ENCODE results near the gene RBMS2.
"Not testable (repeated sequence)": the region's sequence is repeated elsewhere in the genome, so short reads cannot be mapped to it uniquely, and the experiment has no call there.

RBMS2 gene

DNA sequence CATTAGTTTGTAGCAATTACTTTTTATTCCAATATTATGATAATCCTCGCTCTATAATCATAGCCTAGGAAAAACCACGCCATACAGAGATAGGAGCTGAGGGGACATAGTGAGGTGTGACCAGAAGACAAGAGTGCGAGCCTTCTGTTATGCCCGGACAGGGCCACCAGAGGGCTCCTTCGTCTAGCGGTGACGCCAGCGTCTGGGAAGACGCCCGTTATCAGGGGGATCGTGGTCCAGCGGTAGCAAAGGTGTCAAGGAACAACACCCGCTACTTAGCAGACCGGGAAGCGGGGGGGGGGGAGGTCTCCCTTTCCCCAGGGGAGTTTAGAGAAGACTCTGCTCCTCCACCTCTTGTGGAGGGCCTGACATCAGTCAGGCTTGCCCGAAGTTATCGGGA lies 24.9 kb upstream of the RBMS2 start:
- TF ChIP-seq, protein P1, sequence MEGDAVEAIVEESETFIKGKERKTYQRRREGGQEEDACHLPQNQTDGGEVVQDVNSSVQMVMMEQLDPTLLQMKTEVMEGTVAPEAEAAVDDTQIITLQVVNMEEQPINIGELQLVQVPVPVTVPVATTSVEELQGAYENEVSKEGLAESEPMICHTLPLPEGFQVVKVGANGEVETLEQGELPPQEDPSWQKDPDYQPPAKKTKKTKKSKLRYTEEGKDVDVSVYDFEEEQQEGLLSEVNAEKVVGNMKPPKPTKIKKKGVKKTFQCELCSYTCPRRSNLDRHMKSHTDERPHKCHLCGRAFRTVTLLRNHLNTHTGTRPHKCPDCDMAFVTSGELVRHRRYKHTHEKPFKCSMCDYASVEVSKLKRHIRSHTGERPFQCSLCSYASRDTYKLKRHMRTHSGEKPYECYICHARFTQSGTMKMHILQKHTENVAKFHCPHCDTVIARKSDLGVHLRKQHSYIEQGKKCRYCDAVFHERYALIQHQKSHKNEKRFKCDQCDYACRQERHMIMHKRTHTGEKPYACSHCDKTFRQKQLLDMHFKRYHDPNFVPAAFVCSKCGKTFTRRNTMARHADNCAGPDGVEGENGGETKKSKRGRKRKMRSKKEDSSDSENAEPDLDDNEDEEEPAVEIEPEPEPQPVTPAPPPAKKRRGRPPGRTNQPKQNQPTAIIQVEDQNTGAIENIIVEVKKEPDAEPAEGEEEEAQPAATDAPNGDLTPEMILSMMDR (IDR thresholded peaks at IDR 0.05; ENCODE audit: low read depth, low read length, missing control alignments), result peak; percentile 43
- not testable (repeated sequence) for H3K4me3 ChIP-seq (ENCODE audit: low read depth, low read length); DNase-seq (ENCODE audit: low read depth)

DNA sequence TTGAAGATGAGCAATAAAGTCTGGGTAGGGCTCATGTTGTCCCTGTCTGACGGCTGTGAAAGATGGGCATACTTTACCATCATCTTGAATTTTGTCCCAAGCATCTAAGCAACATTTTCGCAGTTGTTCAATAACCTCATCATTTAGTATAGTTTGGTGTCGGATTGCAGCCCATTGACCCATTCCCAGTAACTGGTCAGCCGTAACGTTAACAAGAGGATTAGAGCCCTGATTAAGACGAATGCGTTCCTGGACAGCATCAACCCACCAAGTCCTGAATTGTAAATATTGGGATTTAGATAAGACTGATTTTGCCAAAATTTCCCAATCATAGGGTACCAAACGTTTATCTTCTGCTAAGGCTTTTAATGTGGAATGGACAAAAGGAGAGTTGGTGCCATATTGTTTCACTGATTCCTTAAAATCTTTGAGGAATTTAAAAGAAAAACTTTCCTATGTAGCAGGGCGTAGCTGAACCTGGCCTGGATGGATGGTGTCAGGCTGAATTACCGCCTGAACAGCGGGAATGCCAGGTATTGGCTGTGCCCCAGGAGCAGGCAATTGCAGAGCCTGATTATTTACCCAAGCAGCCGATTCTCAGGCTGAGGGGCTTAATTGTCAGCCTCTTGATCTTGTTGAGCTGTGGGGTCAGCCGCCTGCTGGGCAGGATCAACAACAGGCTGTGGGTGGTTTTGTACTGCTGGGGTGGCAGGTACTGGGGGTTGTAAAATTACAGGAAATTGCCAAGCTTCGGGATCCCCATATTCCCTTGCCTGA lies 23.3 kb upstream of the RBMS2 start:
- DNase-seq (ENCODE audit: low read depth); H3K4me3 ChIP-seq (ENCODE audit: low read depth, low read length): not testable (repeated sequence)

DNA sequence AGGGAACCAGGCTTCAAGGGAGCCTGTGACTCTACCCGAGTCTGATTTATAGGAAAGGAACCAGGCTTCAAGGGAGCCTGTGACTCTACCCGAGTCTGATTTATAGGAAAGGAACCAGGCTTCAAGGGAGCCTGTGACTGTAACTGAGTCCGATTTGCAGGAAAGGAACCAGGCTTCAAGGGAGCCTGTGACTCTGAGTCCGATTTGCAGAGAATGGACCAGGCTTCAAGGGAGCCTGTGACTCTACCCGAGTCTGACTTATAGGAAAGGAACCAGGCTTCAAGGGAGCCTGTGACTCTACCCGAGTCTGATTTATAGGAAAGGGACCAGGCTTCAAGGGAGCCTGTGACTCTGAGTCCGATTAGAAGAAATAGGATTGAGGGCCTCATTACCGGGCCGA lies 22.2 kb upstream of the RBMS2 start:
- not testable (repeated sequence) for H3K4me3 ChIP-seq (ENCODE audit: low read depth, low read length); DNase-seq (ENCODE audit: low read depth)

DNA sequence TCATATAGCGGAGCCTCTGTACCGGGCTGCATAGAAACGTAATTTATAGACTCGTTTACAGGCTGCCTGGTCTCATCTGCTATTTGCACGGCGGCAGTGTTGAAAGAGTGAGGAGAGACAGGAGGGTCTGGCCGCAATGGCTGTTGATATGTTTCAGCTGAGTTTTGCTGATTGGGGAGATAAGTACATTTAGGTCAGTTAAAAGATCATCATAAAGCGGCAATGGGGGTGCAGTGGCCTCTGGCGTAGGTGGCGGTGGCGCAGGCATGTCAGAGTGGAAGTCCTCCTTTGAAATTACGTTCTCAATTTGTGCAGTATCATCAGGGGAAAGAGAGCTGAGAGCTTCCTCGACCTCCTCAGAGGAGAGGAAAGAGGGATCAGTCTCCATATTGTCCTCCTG lies 21.7 kb upstream of the RBMS2 start:
- not testable (repeated sequence) for H3K4me3 ChIP-seq (ENCODE audit: low read depth, low read length); DNase-seq (ENCODE audit: low read depth)

DNA sequence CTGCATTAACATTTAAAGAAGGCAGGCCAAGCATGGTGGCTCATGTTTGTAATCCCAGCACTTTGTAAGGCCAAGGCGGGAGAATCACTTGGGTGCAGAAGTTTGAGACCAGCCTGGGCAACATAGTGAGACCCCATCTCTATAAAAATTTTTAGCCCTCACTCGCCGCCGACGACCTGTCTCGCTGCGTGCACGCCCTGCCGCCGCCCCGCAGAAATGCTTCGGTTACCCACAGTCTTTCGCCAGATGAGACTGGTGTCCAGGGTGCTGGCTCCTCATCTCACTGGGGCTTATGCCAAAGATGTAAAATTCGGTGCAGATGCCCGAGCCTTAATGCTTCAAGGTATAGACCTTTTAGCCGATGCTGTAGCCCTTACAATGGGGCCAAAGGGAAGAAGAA lies 10.8 kb upstream of the RBMS2 start:
- TF ChIP-seq, protein P1 (IDR thresholded peaks at IDR 0.05; ENCODE audit: low read depth, low read length, missing control alignments), result no peak
- DNase-seq (ENCODE audit: low read depth), result no peak
- no peak overlapping the region for H3K4me3 ChIP-seq (ENCODE audit: low read depth, low read length)

DNA sequence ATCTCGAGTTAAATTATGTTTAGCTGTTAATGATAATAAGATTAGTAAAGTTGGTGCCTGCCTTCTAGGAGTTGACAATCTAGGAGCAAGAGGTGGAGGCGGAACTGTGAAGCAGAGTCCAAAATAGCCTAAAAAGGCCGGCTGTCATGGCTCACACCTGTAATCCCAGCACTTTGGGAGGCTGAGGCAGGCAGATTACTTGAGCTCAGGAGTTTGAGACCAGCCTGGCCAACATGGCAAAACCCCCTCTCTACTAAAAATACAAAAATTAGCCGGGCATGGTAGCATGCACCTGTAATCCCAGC lies 7.7 kb upstream of the RBMS2 start:
- DNase-seq (ENCODE audit: low read depth); H3K4me3 ChIP-seq (ENCODE audit: low read depth, low read length): not testable (repeated sequence)

DNA sequence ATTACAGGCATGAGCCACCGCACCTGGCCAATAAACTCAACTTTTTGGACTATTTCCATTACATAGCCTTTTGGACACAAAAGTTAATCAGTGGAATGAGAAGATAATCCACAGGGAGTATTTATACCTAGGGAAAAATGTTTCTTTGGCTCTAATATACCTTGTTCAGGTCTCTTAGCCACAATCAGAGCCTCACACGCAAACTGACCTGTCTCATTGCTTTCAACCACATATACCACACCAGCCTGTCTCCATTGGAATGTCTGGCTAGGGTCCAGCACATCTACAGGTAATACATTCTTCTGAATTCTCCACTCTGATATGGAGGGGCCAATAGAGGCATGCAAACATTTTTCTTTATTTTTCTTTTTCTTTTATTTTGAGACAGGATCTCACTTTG lies 3.8 kb upstream of the RBMS2 start:
- TF ChIP-seq, protein P1 (IDR thresholded peaks at IDR 0.05; ENCODE audit: low read depth, low read length, missing control alignments), result no peak
- H3K4me3 ChIP-seq (ENCODE audit: low read depth, low read length), result no peak overlapping the region
- no peak for DNase-seq (ENCODE audit: low read depth)

DNA sequence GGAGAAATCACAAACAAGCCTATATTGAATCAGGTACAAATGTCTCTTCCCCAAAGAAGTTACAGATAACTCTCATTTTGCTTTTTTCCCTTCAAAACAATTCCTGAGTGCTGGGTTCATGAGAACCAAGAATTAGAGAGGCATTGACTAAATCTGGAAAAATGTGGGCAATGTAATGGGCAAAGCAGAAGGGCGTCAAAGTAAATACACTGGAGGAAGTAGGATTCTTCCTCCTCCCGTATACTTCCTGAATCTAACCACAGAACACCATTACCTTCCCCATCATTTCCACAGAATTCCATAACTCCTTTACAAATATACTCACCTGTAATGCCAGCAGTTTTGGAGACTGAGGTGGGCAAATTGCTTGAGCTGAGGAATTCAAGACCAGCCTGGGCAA lies 3.0 kb upstream of the RBMS2 start:
- TF ChIP-seq, protein P1 (IDR thresholded peaks at IDR 0.05; ENCODE audit: low read depth, low read length, missing control alignments), result no peak
- DNase-seq (ENCODE audit: low read depth), result no peak
- no peak overlapping the region for H3K4me3 ChIP-seq (ENCODE audit: low read depth, low read length)

DNA sequence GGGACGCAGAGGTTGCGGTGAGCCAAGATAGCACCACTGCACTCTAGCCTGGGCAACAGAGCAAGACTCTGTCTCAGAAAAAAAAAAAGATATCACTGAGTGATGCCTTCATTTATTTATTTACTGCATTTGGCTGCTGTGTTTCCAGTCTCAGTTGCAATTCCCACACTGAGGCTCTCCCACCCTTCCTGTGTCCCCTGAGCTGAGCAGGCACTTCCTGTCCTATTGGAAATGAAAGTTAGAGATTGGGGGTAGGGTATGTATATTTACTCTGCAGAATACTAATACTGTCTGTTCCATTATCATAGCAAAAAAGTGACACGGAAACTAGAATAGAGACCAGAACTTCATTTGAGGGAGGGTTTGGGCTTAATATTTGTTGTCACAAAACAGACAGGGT lies 1.6 kb upstream of the RBMS2 start:
- TF ChIP-seq, protein P1 (IDR thresholded peaks at IDR 0.05; ENCODE audit: low read depth, low read length, missing control alignments), result no peak
- H3K4me3 ChIP-seq (ENCODE audit: low read depth, low read length), result no peak overlapping the region
- no peak for DNase-seq (ENCODE audit: low read depth)

Measured in GM12864 (cell line).